Measurements from ENCODE around the gene SMAD5.

SMAD5 gene

DNA sequence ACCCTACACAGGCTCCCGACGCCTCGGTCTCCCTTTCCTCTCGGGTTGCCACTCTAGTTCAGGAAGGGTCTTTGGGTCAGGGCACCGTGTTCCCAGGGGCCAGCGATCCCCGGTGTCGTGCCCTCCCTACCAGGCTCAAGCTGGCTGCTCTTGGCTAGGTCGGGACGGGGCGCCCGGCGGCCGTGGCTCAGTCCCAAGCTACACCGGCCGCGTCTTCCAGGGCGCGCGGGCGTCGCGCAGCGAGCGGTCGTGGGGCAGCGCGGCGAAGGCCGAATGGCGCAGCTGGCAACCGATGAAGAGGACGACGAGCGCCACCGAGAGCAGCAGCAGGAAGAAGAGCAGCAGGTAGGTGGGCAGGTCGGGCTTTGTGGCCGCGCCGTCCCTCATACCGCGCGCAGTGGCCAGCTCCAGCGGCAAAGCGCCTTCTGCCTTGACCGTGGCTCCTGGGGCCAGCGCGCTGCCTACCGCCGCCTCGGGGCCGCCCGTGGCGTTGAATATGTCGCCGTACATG is 59.4 kb downstream of the SMAD5 start:
- TF ChIP-seq, protein P1, sequence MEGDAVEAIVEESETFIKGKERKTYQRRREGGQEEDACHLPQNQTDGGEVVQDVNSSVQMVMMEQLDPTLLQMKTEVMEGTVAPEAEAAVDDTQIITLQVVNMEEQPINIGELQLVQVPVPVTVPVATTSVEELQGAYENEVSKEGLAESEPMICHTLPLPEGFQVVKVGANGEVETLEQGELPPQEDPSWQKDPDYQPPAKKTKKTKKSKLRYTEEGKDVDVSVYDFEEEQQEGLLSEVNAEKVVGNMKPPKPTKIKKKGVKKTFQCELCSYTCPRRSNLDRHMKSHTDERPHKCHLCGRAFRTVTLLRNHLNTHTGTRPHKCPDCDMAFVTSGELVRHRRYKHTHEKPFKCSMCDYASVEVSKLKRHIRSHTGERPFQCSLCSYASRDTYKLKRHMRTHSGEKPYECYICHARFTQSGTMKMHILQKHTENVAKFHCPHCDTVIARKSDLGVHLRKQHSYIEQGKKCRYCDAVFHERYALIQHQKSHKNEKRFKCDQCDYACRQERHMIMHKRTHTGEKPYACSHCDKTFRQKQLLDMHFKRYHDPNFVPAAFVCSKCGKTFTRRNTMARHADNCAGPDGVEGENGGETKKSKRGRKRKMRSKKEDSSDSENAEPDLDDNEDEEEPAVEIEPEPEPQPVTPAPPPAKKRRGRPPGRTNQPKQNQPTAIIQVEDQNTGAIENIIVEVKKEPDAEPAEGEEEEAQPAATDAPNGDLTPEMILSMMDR (IDR thresholded peaks at IDR 0.05) = no peak
- peaks cover 5 to 23% (median 20%) of the 10 kb centered on the region in 3 donors for H3K36me3 ChIP-seq
- intact Hi-C loops (cut with DNase I; ENCODE audit: low total_unique reads) = loop anchor here (10.0 kb wide), 1 partner anchor 57 kb away; the partner anchor contains the start of gene SMAD5
- no peak overlapping the region for H3K27ac ChIP-seq
- peaks cover 0 to 39% (median 23%) of the 10 kb centered on the region in 4 donors for H3K4me1 ChIP-seq
- H3K4me3 ChIP-seq = peak overlapping the region; percentile 43 to 55
- peaks cover 0 to 22% of the 10 kb centered on the region in 2 donors for H3K27me3 ChIP-seq
- DNase-seq = no peak
- H3K9me3 ChIP-seq = no peaks in the 10 kb centered on the region

DNA sequence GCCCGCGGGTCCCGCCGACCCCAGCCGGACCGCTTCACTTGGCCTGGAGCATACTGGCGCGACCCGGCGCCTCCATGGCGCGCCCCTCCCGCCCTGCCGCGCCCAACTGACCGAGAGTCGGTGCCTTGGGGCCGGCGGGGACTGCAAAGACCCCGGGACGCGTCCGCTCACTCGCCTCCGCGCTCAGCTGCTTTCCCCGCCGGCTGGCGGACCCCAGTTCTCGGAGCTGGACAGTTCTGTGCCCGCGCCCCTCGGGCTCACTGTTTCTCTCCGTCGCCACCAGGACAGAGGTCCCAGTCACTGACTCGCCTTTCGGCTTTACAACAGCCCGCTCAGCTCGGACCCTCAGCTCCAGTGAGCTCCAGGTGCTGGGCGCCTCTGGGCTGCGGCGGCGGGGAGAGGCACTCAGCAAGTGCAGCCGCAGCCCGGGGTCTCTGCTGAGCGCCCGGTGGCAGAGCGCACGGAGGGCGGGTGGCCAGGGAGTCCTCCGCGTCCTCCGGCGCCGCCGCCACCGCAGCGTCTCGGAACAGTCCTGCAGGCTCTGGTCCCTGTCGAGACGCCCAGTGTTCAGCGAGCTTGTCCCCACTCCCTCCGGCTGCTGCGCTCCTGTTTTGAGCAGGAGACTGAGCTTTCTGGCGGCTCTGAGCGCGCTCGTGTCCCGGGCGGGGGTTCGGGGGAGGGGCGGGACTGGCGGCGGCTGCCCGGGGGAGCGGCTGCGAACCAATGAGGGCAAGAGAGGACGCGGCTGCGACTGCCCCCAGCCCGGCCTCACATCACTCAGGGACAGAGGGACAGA is 60.1 kb downstream of the SMAD5 start, which contains the start of gene SMIM32:
TSS of gene SMIM32 (minus strand) at position 637 of the 796 bp plus-strand sequence. CDS start 638 bp downstream, outside the sequence.
- intact Hi-C loops (cut with DNase I; ENCODE audit: low total_unique reads) = loop anchor here (10.0 kb wide), 1 partner anchor 58 kb away; the partner anchor contains the start of gene SMAD5
- Histone ChIP-seq H3K27ac (no peak within 1 kb of the TSS), H3K27me3 (peaks cover 0 to 22% of the 10 kb centered on the region in 2 donors)

DNA sequence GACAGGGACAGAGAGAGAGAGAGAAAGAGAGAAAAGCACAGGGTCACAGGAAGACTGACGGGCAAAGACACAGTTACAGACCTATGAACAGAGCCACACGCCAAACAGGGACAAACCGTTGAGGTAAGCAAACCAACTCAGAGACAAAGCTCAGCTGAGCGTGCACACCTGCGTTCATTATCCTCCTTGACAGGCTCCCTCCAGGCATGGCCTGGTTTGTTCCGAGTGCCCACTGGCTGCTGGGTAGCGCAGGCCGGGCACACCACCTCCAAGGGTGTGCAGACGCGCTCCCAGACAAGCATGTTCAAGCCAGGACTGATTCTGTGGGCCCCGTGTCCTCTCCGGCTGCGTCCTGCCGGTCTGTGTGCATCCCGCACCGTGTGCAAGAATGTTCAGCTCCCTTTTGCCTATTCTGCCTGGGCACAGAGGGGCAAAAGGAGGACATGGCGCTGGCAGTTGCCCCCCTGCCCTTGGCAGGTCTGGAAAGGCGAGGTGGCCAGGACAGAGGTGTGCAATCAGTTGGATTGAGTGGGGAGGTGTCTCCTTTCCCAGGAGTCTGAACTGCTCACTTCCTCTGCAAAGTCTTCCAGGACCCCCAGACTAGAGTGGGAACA is 60.8 kb downstream of the SMAD5 start:
- TF ChIP-seq, protein P1 (IDR thresholded peaks at IDR 0.05) = no peak
- peaks cover 0 to 22% of the 10 kb centered on the region in 2 donors for H3K27me3 ChIP-seq
- peak overlapping the region; percentile 43 to 55 for H3K4me3 ChIP-seq
- intact Hi-C loops (cut with DNase I; ENCODE audit: low total_unique reads) = loop anchor here (10.0 kb wide), 1 partner anchor 59 kb away; the partner anchor contains the start of gene SMAD5
- peaks cover 0 to 39% (median 23%) of the 10 kb centered on the region in 4 donors for H3K4me1 ChIP-seq
- H3K36me3 ChIP-seq = peaks cover 0 to 10% (median 6%) of the 10 kb centered on the region in 3 donors
- no peak for DNase-seq
- no peak overlapping the region for H3K27ac ChIP-seq
- no peaks in the 10 kb centered on the region for H3K9me3 ChIP-seq

More for the DNA sequence above, 60.1 kb downstream of the SMAD5 start, which contains the start of gene SMIM32:
- peaks cover 0 to 17% (median 14%) of the 10 kb centered on the region in 3 donors for H3K36me3 ChIP-seq
- peaks cover 0 to 39% (median 23%) of the 10 kb centered on the region in 4 donors for H3K4me1 ChIP-seq
- TF ChIP-seq, protein P1 (IDR thresholded peaks at IDR 0.05) = no peak
- DNase-seq = no peak
- H3K9me3 ChIP-seq = no peaks in the 10 kb centered on the region
- H3K4me3 ChIP-seq = peak within 1 kb of the TSS; percentile 43 to 55

DNA sequence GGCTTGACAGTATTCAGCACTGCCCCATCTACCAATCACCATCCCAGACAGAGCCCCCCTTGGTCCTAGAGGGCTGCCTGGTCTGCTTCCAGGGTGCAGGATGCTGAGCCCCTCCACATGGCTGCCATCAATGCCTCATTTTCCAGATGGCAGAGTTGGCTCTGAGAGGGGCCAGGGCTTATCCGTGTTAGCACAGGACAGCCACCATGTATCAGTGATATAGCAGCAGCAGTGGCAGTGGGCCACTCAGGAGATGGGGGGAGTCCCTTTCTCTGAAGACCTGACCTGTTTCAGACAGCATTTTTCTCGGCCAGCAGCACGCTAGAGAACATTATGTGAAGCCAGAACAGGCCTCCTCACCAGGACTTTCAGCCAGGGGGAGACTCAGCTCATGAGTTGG is 61.9 kb downstream of the SMAD5 start:
- TF ChIP-seq, protein P1 (IDR thresholded peaks at IDR 0.05) = no peak
- H3K4me3 ChIP-seq = no peak overlapping the region
- peak in 1 of 2 donors; percentile 24 for DNase-seq
- H3K27ac ChIP-seq = no peak overlapping the region
- H3K4me1 ChIP-seq = peaks cover 0 to 39% (median 23%) of the 10 kb centered on the region in 4 donors
- peaks cover 0 to 23% of the 10 kb centered on the region in 2 donors for H3K27me3 ChIP-seq
- H3K9me3 ChIP-seq = no peaks in the 10 kb centered on the region
- intact Hi-C loops (cut with DNase I; ENCODE audit: low total_unique reads) = loop anchor here (10.0 kb wide), 1 partner anchor 60 kb away; the partner anchor contains the start of gene SMAD5
- H3K36me3 ChIP-seq = no peaks in the 10 kb centered on the region

Data from tibial artery (tissue), 4 donors.